Small intestine (tissue), 7 donors: ENCODE results near the gene ARID1A. TPM values are rescaled to one million over a fixed set of nuclear protein-coding genes. Genes with fewer than 3 reads are reported as not detected.

ENCODE experiments used
- DNase-seq, 2 donors: peaks; one replicate each; pipeline versions ENCODE4 v3.0.0 to v3.0.0-alpha.2; 2013
- FAIRE-seq: peaks from 2 replicates; lab custom pipeline; 2012; peaks lifted over from hg19 to GRCh38; lab: Jason Lieb, UNC
- H3K27ac ChIP-seq, 3 donors: one replicate each; pipeline ENCODE4 v1.5.1; 2013; ENCODE audit warnings: low read length in 2 of 3, mild to moderate bottlenecking in 2 of 3, control low read depth in 1 of 3, inconsistent platforms in 1 of 3, low read depth in 1 of 3, moderate library complexity in 1 of 3
- H3K27me3 ChIP-seq, 3 donors: one replicate each; pipeline ENCODE4 v1.6.1; 2013; ENCODE audit warnings: low read length in 3 of 3, inconsistent platforms in 1 of 3; ENCODE audit not compliant: control insufficient read depth in 3 of 3, insufficient read depth in 3 of 3
- H3K36me3 ChIP-seq, 3 donors: one replicate each; pipeline ENCODE4 v1.6.1; 2013; ENCODE audit warnings: low read length in 3 of 3, inconsistent platforms in 1 of 3, low read depth in 1 of 3, mild to moderate bottlenecking in 1 of 3, moderate library complexity in 1 of 3; ENCODE audit not compliant: control insufficient read depth in 3 of 3, insufficient read depth in 2 of 3
- H3K4me1 ChIP-seq, 3 donors: one replicate each; pipeline ENCODE4 v1.6.1; 2013; ENCODE audit warnings: low read length in 2 of 3, inconsistent platforms in 1 of 3, low read depth in 1 of 3, mild to moderate bottlenecking in 1 of 3, moderate library complexity in 1 of 3; ENCODE audit not compliant: control insufficient read depth in 3 of 3, insufficient read depth in 2 of 3
- H3K4me3 ChIP-seq, 3 donors: one replicate each; pipeline ENCODE4 v1.5.1; 2013; ENCODE audit warnings: low read length in 3 of 3, control low read depth in 1 of 3, inconsistent platforms in 1 of 3, low read depth in 1 of 3, mild to moderate bottlenecking in 1 of 3, moderate library complexity in 1 of 3
- H3K9me3 ChIP-seq, 2 donors: one replicate each; pipeline ENCODE4 v1.6.1; 2013; ENCODE audit warnings: low read depth in 1 of 2, low read length in 1 of 2; ENCODE audit not compliant: control insufficient read depth in 2 of 2, insufficient read depth in 1 of 2
- WGBS, 3 donors: extraction: QIAGEN DNeasy Blood & Tissue Kit; methylation state at CpG; one replicate each; pipeline ENCODE4 v1.1.7; 2013; 5-methylcytosine and 5-hydroxymethylcytosine counted together
- polyA plus RNA-seq, 4 donors: library from polyadenylated mRNA; stranded (reverse) in 3 of 4; unstranded in 1 of 4; fragments of 200-250 nt in 3 of 4; fragments of 120-200 nt in 1 of 4; gene quantifications; one replicate each; pipeline versions ENCODE4 v1.2.1 to v1.2.3, GENCODE V29; 2013
- donor health status: healthy with polysubstance abuse.
- donor health status: control.
- donor health status: control.
- donor health status: Bipolar disorder and iron deficiency.
- donor health status: healthy.

The ARID1A gene
- polyA plus RNA-seq, 4 donors, result 7.8 to 59.7 (median 18.7) TPM

DNA sequence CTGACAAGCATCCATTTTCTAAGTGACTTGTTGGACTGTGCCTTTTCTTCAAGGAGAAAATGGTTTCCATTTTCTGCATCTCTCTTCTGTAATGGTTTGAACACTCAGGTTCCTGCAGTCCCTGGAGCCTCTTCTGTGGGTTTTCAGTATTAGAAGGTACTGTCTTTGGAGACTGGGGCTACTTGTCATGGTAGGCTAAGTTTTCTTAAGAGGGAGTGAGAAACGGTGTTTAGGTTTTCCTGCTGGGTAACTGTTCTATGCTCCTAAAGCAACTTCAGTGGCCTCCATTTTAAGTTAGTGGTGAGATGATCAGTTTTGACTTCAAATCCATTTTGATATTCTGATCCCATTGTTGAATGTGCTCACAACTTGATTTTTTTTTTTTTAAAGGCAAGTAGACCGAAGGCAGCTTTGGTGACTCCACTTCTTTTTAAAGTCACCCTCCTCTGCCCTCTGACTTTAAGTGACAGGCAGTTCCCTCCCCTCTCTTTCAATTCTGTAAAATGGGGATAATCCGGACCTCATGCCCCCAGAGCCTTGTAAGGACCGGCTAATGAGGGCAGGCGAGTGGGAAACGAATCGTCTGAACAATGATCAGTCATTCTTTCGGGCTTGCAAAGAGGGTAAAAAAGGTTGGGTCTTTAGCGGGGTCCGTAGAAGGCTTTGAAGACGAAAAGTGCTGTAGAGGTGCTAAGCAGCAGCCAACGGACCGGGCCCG is 1.0 kb upstream of the ARID1A start:
- 2 to 6% (median 5%) methylated on average over 14 of the region's 14 CpGs for WGBS, 3 donors
- DNase-seq (peak in 1 of 2 donors; percentile 36), FAIRE-seq (no peak)
- Histone ChIP-seq H3K4me1 (peaks cover 8 to 42% (median 18%) of the 10 kb centered on the region in 3 donors), H3K27ac (peak overlapping the region; percentile 63 to 96 (median 94)), H3K4me3 (peak overlapping the region; percentile 71 to 99 (median 99)), H3K27me3 (no peaks in the 10 kb centered on the region), H3K9me3 (no peaks in the 10 kb centered on the region), H3K36me3 (no peaks in the 10 kb centered on the region)

DNA sequence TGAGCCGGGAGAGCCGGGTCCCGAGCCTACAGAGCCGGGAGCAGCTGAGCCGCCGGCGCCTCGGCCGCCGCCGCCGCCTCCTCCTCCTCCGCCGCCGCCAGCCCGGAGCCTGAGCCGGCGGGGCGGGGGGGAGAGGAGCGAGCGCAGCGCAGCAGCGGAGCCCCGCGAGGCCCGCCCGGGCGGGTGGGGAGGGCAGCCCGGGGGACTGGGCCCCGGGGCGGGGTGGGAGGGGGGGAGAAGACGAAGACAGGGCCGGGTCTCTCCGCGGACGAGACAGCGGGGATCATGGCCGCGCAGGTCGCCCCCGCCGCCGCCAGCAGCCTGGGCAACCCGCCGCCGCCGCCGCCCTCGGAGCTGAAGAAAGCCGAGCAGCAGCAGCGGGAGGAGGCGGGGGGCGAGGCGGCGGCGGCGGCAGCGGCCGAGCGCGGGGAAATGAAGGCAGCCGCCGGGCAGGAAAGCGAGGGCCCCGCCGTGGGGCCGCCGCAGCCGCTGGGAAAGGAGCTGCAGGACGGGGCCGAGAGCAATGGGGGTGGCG is 371 bp downstream of the ARID1A start:
- DNase-seq, result no peak
- Histone ChIP-seq H3K9me3 (no peaks in the 10 kb centered on the region), H3K27ac (peak overlapping the region; percentile 94 to 98 (median 96)), H3K4me3 (peak overlapping the region; percentile 71 to 99 (median 99)), H3K27me3 (no peaks in the 10 kb centered on the region), H3K4me1 (peaks cover 14 to 53% (median 29%) of the 10 kb centered on the region in 3 donors), H3K36me3 (no peaks in the 10 kb centered on the region)
- FAIRE-seq, result no peak
- WGBS, 3 donors, result 1 to 3% (median 2%) methylated on average over 11 to 69 of the region's 72 CpGs

DNA sequence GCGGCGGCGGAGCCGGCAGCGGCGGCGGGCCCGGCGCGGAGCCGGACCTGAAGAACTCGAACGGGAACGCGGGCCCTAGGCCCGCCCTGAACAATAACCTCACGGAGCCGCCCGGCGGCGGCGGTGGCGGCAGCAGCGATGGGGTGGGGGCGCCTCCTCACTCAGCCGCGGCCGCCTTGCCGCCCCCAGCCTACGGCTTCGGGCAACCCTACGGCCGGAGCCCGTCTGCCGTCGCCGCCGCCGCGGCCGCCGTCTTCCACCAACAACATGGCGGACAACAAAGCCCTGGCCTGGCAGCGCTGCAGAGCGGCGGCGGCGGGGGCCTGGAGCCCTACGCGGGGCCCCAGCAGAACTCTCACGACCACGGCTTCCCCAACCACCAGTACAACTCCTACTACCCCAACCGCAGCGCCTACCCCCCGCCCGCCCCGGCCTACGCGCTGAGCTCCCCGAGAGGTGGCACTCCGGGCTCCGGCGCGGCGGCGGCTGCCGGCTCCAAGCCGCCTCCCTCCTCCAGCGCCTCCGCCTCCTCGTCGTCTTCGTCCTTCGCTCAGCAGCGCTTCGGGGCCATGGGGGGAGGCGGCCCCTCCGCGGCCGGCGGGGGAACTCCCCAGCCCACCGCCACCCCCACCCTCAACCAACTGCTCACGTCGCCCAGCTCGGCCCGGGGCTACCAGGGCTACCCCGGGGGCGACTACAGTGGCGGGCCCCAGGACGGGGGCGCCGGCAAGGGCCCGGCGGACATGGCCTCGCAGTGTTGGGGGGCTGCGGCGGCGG is 1.0 kb downstream of the ARID1A start:
- H3K36me3 ChIP-seq, result no peaks in the 10 kb centered on the region
- DNase-seq, result peak in 1 of 2 donors; percentile 66
- peak overlapping the region; percentile 71 to 99 (median 99) for H3K4me3 ChIP-seq
- peak overlapping the region; percentile 94 to 98 (median 96) for H3K27ac ChIP-seq
- FAIRE-seq, result no peak
- 0 to 1% (median 0%) methylated on average over 44 to 98 of the region's 98 CpGs for WGBS, 3 donors
- no peaks in the 10 kb centered on the region for H3K9me3 ChIP-seq
- H3K4me1 ChIP-seq, result peaks cover 20 to 56% (median 36%) of the 10 kb centered on the region in 3 donors
- no peaks in the 10 kb centered on the region for H3K27me3 ChIP-seq

DNA sequence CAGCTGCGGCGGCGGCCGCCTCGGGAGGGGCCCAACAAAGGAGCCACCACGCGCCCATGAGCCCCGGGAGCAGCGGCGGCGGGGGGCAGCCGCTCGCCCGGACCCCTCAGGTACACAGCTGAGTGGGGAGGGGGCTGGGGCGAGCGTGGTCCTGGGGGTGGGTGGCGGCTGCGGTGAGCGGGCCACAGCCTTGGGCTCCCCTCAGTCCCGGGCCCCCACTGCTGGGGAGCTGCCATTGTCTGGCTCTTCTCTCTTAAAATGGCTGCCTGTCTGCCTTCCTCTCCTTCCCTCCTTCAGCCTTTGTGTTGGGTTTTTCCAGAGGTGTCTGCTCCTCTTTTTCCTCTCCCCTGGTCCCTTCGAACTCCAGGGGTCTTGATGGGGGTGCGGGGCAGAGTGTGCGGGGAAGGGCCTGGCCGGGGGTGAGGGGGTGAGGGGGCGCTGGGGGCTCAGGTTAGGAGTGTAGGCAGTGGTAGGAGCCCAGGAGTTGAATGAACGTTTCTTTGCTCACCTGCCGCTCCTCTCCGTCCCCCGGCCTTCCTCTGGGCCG is 1.7 kb downstream of the ARID1A start:
- H3K4me1 ChIP-seq, result peaks cover 26 to 60% (median 42%) of the 10 kb centered on the region in 3 donors
- WGBS, 3 donors, result 0% methylated on average over 11 to 30 of the region's 30 CpGs
- FAIRE-seq (no peak), DNase-seq (no peak)
- H3K27me3 ChIP-seq, result no peaks in the 10 kb centered on the region
- peak overlapping the region; percentile 81 to 98 (median 94) for H3K27ac ChIP-seq
- peak overlapping the region; percentile 71 to 99 (median 99) for H3K4me3 ChIP-seq
- no peaks in the 10 kb centered on the region for H3K9me3 ChIP-seq
- no peaks in the 10 kb centered on the region for H3K36me3 ChIP-seq

DNA sequence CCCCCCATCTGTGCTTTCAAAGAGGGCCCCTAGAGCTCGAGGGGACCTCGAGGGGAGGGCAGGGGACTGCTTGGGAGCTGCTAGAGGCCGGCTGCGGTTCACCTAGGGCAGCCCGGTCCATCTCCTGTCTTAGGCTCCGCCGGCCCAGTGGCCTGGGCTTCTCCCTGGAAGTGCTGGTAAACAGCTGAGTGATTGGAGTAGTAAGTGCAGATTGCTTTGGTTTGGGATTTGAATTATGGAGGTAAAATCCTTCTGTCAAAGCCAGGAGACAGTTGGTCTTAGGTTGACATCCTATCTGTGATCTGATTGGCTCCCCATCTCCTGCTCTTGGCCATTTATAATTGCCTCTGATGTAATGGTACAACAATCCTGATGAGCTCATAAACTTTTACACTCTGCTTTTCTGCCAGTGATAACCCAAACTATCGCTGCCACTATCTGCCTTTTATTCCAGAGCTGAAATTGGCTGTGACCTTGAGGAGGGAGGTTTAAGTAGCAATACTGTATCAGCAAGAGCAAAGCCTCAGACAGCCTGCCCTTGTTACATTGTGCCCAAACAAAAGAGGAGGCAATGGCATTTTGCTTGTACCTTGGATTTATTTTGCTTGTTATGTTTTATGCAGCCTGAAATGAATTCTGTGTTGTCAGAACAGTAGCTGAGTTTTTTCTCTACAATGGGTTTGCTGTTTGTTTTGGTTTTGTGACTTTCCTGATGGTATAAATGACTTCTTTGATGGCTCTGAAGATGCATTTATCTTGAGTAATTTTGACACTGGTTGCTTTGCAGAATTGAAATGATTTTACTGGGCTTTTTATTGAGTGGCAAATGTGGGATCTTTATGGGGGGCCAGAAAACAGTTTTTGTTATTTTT is 2.4 kb downstream of the ARID1A start:
- H3K4me1 ChIP-seq, result peaks cover 27 to 63% (median 45%) of the 10 kb centered on the region in 3 donors
- no peak for FAIRE-seq

DNA sequence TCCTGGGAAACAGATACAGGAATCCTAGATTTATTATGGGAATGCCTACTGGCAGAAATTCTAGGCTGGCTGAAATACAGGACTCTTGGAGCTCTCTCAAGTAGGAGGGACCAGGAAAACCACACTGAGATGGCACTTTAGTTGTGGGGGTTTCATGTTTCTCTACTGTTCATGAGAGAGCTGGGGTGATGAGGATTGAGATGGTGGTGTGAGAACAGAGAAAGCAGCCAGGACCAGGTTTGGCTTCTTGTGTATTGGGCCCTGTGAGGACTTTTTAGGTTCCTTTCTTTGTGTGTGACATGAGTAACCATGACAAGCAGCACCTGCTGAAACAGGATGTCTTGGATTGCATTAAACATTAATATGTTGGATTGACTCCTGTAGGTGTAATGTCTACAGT is 4.9 kb downstream of the ARID1A start:
- H3K4me1 ChIP-seq, result peaks cover 31 to 53% (median 49%) of the 10 kb centered on the region in 3 donors
- no peaks in the 10 kb centered on the region for H3K9me3 ChIP-seq
- no peak overlapping the region for H3K27ac ChIP-seq
- DNase-seq (no peak), FAIRE-seq (no peak)
- peaks cover 0 to 6% (median 0%) of the 10 kb centered on the region in 3 donors for H3K36me3 ChIP-seq
- H3K4me3 ChIP-seq, result no peak overlapping the region
- no peaks in the 10 kb centered on the region for H3K27me3 ChIP-seq

More for the DNA sequence above, 2.4 kb downstream of the ARID1A start:
- 0 to 1% (median 0%) methylated on average over 8 of the region's 8 CpGs for WGBS, 3 donors
- Histone ChIP-seq H3K4me3 (peak overlapping the region; percentile 71 to 99 (median 99)), H3K27me3 (no peaks in the 10 kb centered on the region), H3K36me3 (no peaks in the 10 kb centered on the region), H3K27ac (peak overlapping the region; percentile 81 to 98 (median 94)), H3K9me3 (no peaks in the 10 kb centered on the region)
- peak; percentile 94 to 95 for DNase-seq

DNA sequence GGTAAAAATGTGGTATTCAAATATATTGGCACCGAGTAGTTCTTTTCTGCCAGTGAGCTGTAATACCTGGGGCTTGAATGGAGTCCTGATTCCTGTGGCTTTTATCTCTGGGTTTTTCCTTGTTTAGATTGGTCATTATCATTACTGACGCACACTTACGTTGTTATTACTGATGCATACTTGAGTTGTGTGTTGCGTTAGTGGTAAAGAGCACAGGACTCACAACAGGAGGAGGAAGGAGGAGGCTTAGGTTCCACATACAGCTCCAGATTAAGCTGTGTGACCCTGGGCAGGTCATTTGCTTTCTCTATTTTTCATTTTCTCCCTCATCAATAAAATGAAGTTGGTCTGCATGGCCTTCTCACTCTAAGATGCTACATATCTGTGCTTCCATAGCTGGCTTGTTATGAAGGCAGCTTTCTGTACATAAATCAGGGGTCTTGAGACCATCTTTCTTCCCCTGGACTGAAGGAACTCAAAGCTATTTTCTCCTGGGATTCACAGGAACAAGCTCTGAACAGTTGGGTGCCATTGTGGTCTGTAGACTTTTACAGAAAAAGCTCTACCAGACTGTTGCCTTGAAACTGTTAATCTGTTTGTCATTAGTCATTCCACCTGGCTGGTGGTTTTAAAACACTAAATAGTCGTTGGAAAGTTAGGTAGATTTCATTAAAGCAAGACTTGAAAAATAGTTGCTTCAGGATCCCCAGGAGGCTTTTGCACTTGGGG is 5.6 kb downstream of the ARID1A start:
- no peak for FAIRE-seq
- no peak overlapping the region for H3K4me3 ChIP-seq

More for the DNA sequence above, 5.6 kb downstream of the ARID1A start:
- Histone ChIP-seq H3K9me3 (no peaks in the 10 kb centered on the region), H3K36me3 (peaks cover 0 to 6% (median 0%) of the 10 kb centered on the region in 3 donors), H3K27me3 (no peaks in the 10 kb centered on the region), H3K27ac (peak overlapping the region in 1 of 3 donors; percentile 21), H3K4me1 (peaks cover 37 to 60% (median 56%) of the 10 kb centered on the region in 3 donors)
- no peak for DNase-seq
- 49 to 60% (median 52%) methylated on average over 5 of the region's 5 CpGs for WGBS, 3 donors
